GM21825 (cell line): ENCODE data around the gene ZNF148.

Experiments
- ATAC-seq: cut with Tn5 transposase; IDR thresholded peaks from one replicate; pipeline ENCODE4 v1.9.1; 2021; ENCODE audit warnings: mild to moderate bottlenecking, moderate library complexity; ENCODE audit not compliant: unreplicated experiment

ZNF148 gene

GRCh38 chr3:125229707-125230106, 145.4 kb downstream of the ZNF148 start:
- ATAC-seq = no peak

GRCh38 chr3:125229168-125229567, 146.0 kb downstream of the ZNF148 start:
- no peak for ATAC-seq

GRCh38 chr3:125221831-125222230, 153.3 kb downstream of the ZNF148 start:
- no peak for ATAC-seq

GRCh38 chr3:125220727-125221429, 154.2 kb downstream of the ZNF148 start:
- ATAC-seq = no peak

GRCh38 chr3:125220183-125220582, 154.9 kb downstream of the ZNF148 start:
- ATAC-seq = no peak

- ATAC-seq = no peak
Observed at GRCh38 chr3:125219261-125219701, 155.8 kb downstream of the ZNF148 start.

GRCh38 chr3:125214738-125215137, 160.4 kb downstream of the ZNF148 start:
- no peak for ATAC-seq

GRCh38 chr3:125213946-125214542, 161.1 kb downstream of the ZNF148 start:
- no peak for ATAC-seq

GRCh38 chr3:125213364-125213755, 161.8 kb downstream of the ZNF148 start:
- no peak for ATAC-seq

GRCh38 chr3:125212509-125213363, 162.4 kb downstream of the ZNF148 start, which contains the start of gene SLC12A8:
TSS of gene SLC12A8 (minus strand) at chr3:125212748. CDS start at chr3:125211349, 1,399 bp downstream.
- ATAC-seq = no peak

- ATAC-seq = no peak
Observed at GRCh38 chr3:125212091-125212508, 163.0 kb downstream of the ZNF148 start.

GRCh38 chr3:125211523-125212090, 163.5 kb downstream of the ZNF148 start:
- no peak for ATAC-seq

GRCh38 chr3:125207949-125208568, 167.1 kb downstream of the ZNF148 start:
- ATAC-seq = no peak

GRCh38 chr3:125207507-125207906, 167.6 kb downstream of the ZNF148 start:
- ATAC-seq = no peak

- ATAC-seq = no peak
Observed at GRCh38 chr3:125206934-125207333, 168.2 kb downstream of the ZNF148 start.

GRCh38 chr3:125203731-125204130, 171.4 kb downstream of the ZNF148 start:
- ATAC-seq = no peak

GRCh38 chr3:125202197-125202596, 172.9 kb downstream of the ZNF148 start:
- ATAC-seq = no peak

GRCh38 chr3:125200731-125201139, 174.4 kb downstream of the ZNF148 start:
- peak; percentile 76 for ATAC-seq

- ATAC-seq = no peak
Observed at GRCh38 chr3:125194849-125195601, 180.1 kb downstream of the ZNF148 start.
